Omental fat pad (tissue), 4 donors: Measurements from ENCODE around the gene PLEKHN1. TPM values are rescaled to one million over a fixed set of nuclear protein-coding genes. Genes with fewer than 3 reads are reported as not detected.

ENCODE experiments used
- small RNA-seq: library from RNA; depleted of rRNA; stranded (forward); fragments of <200 nt; gene quantifications from one replicate; pipeline ENCODE3, GENCODE V24; 2016
- total RNA-seq, 4 donors: library from RNA; depleted of rRNA; stranded (reverse); fragments of >200 nt; gene quantifications; one replicate each; pipeline ENCODE4 v1.1.0, GENCODE V29; 2016

Gene PLEKHN1
- total RNA-seq, 4 donors from 2014 or later, result 0.19 to 0.48 (median 0.25) TPM; not detected in 1

Small RNA genes lying within 50 kb of the gene (small RNA-seq; reads per million reads assigned to genes)
- gene AL645608.3, result not detected

Other genes with a start within 250 kb of the PLEKHN1 start
- 1 to 10 TPM in 3 of 4 donors, under 1 TPM in 1; 0.96 to 7.7 (median 1.3) TPM for gene SAMD11, start 42.6 kb upstream of the PLEKHN1 start, total RNA-seq
- gene NOC2L, start 7.2 kb upstream of the PLEKHN1 start, total RNA-seq, result 10 to 100 TPM; 29.2 to 63.5 (median 31.3) TPM
- gene KLHL17, start 5.9 kb upstream of the PLEKHN1 start, total RNA-seq, result 1 to 10 TPM; 3.4 to 6.8 (median 6.2) TPM
- gene PERM1, start 15.6 kb downstream of the PLEKHN1 start, total RNA-seq, result 1 to 10 TPM in 1 of 4 donors, under 1 TPM in 1, not detected in 2; 0.36 to 1.4 TPM
- gene HES4, start 33.6 kb downstream of the PLEKHN1 start, total RNA-seq, result 10 to 100 TPM; 17.8 to 30.0 (median 22.6) TPM
- 10 to 100 TPM; 27.7 to 84.3 (median 32.6) TPM for gene ISG15, start 47.0 kb downstream of the PLEKHN1 start, total RNA-seq
- 10 to 100 TPM; 17.2 to 42.3 (median 22.6) TPM for gene AGRN, start 53.6 kb downstream of the PLEKHN1 start, total RNA-seq
- not detected for gene RNF223, start 107.8 kb downstream of the PLEKHN1 start, total RNA-seq
- 10 to 100 TPM in 2 of 4 donors, 1 to 10 TPM in 2; 5.6 to 12.0 (median 9.5) TPM for gene C1orf159, start 149.6 kb downstream of the PLEKHN1 start, total RNA-seq
- 1 to 10 TPM in 1 of 4 donors, under 1 TPM in 2, not detected in 1; 0.48 to 1.0 (median 0.95) TPM for gene TTLL10, start 207.4 kb downstream of the PLEKHN1 start, total RNA-seq
- gene TNFRSF18, start 240.1 kb downstream of the PLEKHN1 start, total RNA-seq, result 1 to 10 TPM in 2 of 4 donors, under 1 TPM in 1, not detected in 1; 0.44 to 2.8 (median 1.7) TPM
- 10 to 100 TPM in 1 of 4 donors, 1 to 10 TPM in 3; 2.4 to 10.7 (median 5.9) TPM for gene TNFRSF4, start 247.7 kb downstream of the PLEKHN1 start, total RNA-seq